ENCODE results near the gene KYNU. TPM values are rescaled to one million over a fixed set of nuclear protein-coding genes. Genes with fewer than 3 reads are reported as not detected.

The KYNU gene
- total RNA-seq (1 to 10 TPM; 4.5 to 6.8 TPM), polyA plus RNA-seq (ENCODE audit: insufficient read depth, low read depth, low replicate concordance) (31.9 TPM)
- long read RNA-seq, donor 1, partial matches to known transcripts = 0 of 1 reads
- long read RNA-seq, donor 1, other reads (novel, unspliced or antisense) = 0 of 1 reads
- long read RNA-seq, donor 2 = 0 reads

DNA sequence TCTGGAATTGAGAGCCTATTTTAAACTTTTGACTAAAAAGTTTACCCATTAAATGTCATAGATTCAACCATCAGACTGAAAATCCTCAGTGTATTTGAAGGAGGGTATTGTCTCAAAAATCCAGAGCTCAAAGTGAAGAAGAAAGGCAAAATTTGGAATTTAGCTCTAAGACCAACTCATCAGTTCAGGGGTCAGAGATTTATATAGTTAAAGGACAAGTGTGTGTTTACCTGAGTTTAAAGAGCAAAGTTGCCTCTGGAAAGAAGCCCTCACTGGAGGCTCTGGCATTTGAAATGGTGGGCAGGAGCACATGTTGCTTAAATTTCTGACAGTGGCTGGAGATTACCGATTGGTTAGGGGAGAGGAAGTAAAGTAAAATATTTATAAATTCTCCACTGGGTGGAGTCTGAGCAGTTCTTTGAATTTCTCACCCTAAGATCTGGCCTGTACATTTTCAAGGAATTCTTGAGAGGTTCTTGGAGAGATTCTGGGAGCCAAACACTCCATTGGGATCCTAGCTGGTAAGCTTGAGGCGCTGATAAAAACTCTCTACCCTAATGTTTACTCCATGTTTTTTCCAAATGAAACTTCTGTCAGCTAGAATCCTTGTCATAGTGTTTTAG, at the start of gene KYNU:
TSS of gene KYNU (plus strand) at position 449 of the 623 bp plus-strand sequence. CDS start 7,704 bp downstream, outside the sequence.
- Histone ChIP-seq H3K27me3 (no peaks in the 10 kb centered on the region), H3K27ac (no peak within 1 kb of the TSS), H3K4me3 (no peak within 1 kb of the TSS), H3K9me3 (no peaks in the 10 kb centered on the region), H3K36me3 (ENCODE audit: low read depth, missing control alignments) (no peaks in the 10 kb centered on the region), H3K4me1 (no peaks in the 10 kb centered on the region)
- 69 to 76% methylated on average over 2 of the region's 2 CpGs for WGBS, 2 donors
- intact Hi-C loops (cut with DNase I; ENCODE audit: low total_unique reads) = no loop called here
- no peak for DNase-seq
- TF ChIP-seq, protein P1, sequence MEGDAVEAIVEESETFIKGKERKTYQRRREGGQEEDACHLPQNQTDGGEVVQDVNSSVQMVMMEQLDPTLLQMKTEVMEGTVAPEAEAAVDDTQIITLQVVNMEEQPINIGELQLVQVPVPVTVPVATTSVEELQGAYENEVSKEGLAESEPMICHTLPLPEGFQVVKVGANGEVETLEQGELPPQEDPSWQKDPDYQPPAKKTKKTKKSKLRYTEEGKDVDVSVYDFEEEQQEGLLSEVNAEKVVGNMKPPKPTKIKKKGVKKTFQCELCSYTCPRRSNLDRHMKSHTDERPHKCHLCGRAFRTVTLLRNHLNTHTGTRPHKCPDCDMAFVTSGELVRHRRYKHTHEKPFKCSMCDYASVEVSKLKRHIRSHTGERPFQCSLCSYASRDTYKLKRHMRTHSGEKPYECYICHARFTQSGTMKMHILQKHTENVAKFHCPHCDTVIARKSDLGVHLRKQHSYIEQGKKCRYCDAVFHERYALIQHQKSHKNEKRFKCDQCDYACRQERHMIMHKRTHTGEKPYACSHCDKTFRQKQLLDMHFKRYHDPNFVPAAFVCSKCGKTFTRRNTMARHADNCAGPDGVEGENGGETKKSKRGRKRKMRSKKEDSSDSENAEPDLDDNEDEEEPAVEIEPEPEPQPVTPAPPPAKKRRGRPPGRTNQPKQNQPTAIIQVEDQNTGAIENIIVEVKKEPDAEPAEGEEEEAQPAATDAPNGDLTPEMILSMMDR (IDR thresholded peaks at IDR 0.05) = no peak
- TF ChIP-seq POLR2A (IDR thresholded peaks at IDR 0.05) = no peak

DNA sequence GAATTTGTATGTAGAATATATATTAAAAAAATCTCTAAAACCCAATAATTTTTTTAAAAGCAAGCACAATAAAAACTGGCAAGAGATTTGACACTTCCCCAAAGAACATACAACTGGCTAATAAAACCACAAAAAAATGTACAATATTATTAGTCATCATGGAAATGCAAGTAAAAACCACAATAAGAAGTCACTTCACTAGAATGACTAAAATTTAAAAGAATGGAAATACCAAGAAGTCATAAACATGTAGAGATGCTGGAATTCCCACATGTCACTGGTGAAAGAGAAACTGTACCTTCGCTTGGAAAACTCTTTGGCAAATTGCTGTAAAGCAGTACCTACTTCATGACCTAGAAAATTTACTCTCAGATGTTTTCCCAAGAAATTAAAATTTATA, 43.4 kb upstream of the KYNU start:
- TF ChIP-seq, protein P1 (IDR thresholded peaks at IDR 0.05) = no peak
- WGBS, 2 donors = 88 to 95% methylated on average over 1 of the region's 1 CpG
- no peaks in the 10 kb centered on the region for H3K4me1 ChIP-seq
- no peaks in the 10 kb centered on the region for H3K27me3 ChIP-seq
- no peak overlapping the region for H3K4me3 ChIP-seq
- H3K27ac ChIP-seq = no peak overlapping the region
- DNase-seq = no peak
- intact Hi-C loops (cut with DNase I; ENCODE audit: low total_unique reads) = no loop called here
- H3K9me3 ChIP-seq = no peaks in the 10 kb centered on the region
- H3K36me3 ChIP-seq (ENCODE audit: low read depth, missing control alignments) = no peaks in the 10 kb centered on the region

DNA sequence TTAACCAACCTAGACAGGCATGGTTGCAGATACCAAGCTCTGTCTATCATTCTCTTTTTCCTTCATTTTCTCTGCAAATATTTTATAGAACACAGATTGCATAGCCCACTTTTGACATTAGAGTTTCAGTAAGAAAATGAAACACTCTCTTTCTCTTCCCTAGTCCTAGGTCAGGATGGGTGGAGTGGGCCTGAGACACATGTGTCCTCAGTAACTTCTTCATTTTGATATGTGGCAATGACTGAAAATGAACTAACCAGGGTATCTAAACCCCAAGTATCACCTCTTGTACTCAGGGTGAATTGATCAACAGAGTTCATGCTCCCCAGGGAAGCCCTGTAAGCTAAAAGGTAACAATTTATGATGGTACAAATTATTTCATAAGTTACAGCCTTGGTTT, 37.0 kb upstream of the KYNU start:
- H3K4me1 ChIP-seq = no peaks in the 10 kb centered on the region
- intact Hi-C loops (cut with DNase I; ENCODE audit: low total_unique reads) = no loop called here

DNA sequence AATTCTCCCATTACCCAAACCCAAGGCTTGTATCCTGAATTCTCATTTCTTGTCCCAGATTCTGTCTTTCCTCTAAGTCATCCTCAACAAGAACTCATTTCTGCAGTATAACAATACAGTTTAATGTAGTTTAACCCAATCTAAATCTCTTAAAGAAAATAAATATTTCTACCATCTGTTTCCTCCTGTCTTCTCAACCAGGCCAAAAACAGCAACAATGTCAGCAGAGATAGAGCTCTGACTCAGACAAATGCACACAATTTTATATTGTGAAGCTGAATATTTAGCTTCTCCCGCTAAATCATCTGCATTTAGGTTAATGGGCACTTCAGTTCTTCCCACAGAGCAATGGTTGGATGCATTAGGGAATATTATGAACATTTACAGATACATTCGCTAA, 35.7 kb upstream of the KYNU start:
- WGBS, 2 donors = 84 to 94% methylated on average over 2 of the region's 2 CpGs
- no peaks in the 10 kb centered on the region for H3K27me3 ChIP-seq
- H3K4me1 ChIP-seq = no peaks in the 10 kb centered on the region
- no peaks in the 10 kb centered on the region for H3K9me3 ChIP-seq
- intact Hi-C loops (cut with DNase I; ENCODE audit: low total_unique reads) = no loop called here
- H3K27ac ChIP-seq = no peak overlapping the region
- no peak for TF ChIP-seq POLR2A (IDR thresholded peaks at IDR 0.05)
- TF ChIP-seq, protein P1 (IDR thresholded peaks at IDR 0.05) = no peak
- no peaks in the 10 kb centered on the region for H3K36me3 ChIP-seq (ENCODE audit: low read depth, missing control alignments)
- DNase-seq = no peak
- H3K4me3 ChIP-seq = no peak overlapping the region

More for the DNA sequence above, 37.0 kb upstream of the KYNU start:
- no peak for DNase-seq
- Histone ChIP-seq H3K27ac (no peak overlapping the region), H3K9me3 (no peaks in the 10 kb centered on the region), H3K27me3 (no peaks in the 10 kb centered on the region), H3K36me3 (ENCODE audit: low read depth, missing control alignments) (no peaks in the 10 kb centered on the region), H3K4me3 (no peak overlapping the region)
- TF ChIP-seq, protein P1 (IDR thresholded peaks at IDR 0.05) = no peak
- TF ChIP-seq POLR2A (IDR thresholded peaks at IDR 0.05) = no peak

DNA sequence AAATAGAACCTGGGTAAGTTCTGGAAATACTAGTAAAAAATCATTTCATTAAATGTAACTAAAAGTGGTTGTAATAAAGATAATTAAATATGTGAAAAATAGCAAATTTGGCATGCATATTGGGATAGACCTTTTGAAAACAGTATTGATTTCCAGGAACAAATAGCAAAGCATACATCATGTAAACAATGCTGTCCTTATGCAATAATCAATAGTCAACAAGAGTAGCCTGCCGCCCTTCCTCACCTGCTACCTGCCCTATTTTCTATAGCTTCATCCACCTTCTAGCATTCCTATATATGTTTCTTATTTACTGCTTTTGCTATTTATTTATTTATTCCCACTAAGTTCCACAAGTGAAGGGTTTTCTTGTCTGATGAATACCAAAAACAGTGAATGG, 35.1 kb upstream of the KYNU start:
- TF ChIP-seq, protein P1 (IDR thresholded peaks at IDR 0.05) = no peak
- TF ChIP-seq POLR2A (IDR thresholded peaks at IDR 0.05) = no peak
- 96% methylated on average over 1 of the region's 1 CpG for WGBS, 2 donors
- intact Hi-C loops (cut with DNase I; ENCODE audit: low total_unique reads) = no loop called here

More for the DNA sequence above, 35.1 kb upstream of the KYNU start:
- Histone ChIP-seq H3K9me3 (no peaks in the 10 kb centered on the region), H3K4me1 (no peaks in the 10 kb centered on the region), H3K36me3 (ENCODE audit: low read depth, missing control alignments) (no peaks in the 10 kb centered on the region), H3K27me3 (no peaks in the 10 kb centered on the region), H3K4me3 (no peak overlapping the region), H3K27ac (no peak overlapping the region)
- no peak for DNase-seq
